GF-D8 (cell line): Measurements from ENCODE around the gene PCYT1B.

ENCODE experiments used
- DNase-seq: peaks from one replicate; lab custom pipeline; 2025; lab: John Stamatoyannopoulos, UW

The PCYT1B gene

GRCh38 chrX:24525455-24525854 is 121.7 kb downstream of the PCYT1B start:
- no peak for DNase-seq

GRCh38 chrX:24520472-24520871 is 126.7 kb downstream of the PCYT1B start:
- DNase-seq = no peak

- DNase-seq = no peak
These were observed 131.7 kb downstream of the PCYT1B start for GRCh38 chrX:24515447-24515846.

GRCh38 chrX:24513416-24513815 is 133.7 kb downstream of the PCYT1B start:
- no peak for DNase-seq

GRCh38 chrX:24508375-24508774 is 138.8 kb downstream of the PCYT1B start:
- DNase-seq = no peak
